ENCODE data around the gene SRA1. TPM values are rescaled to one million over a fixed set of nuclear protein-coding genes. Genes with fewer than 3 reads are reported as not detected.
A peak's percentile ranks its signal among the peaks of the same experiment; 100 is the strongest.

SRA1 gene
- total and polyA plus RNA-seq, 9 of the 15 experiments (the other 6 are each of a cell fraction or from before 2014, with no cell fraction given): 24.1 to 47.4 (median 41.3) TPM

DNA sequence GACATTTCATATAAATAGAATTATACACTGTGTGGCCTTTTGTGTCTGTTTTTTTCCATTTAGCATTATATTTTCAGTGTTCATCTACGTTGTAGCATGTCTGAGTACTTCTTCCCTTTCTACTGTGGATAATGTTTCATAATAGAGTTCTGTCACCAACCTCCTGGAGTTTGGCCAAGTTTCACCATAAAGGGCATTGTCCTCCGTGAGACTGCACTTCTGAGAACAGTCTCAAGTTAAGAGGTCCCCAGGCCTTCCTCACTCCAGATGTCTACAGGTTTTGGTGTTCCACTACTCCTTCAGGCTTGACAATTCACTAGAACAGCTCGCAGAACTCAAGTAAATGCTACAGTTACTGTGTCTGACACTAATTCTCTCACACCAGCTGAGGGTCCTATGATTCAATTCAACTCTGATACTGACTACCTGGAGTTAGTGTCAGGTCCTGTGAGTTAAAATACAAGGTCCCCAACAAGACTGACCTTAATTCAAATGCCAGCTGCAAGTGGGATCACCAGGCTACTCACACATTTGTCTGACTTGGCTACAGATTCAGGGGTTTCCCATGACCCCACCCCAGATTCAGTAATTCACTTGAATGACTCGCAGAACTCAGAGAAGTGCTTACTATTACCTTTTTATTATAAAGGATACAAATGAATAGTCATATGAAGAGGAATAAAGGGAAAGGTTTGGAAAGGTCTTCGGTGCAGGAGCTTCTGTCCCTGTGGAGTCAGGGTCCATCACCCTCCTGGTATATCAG is 38.4 kb upstream of the SRA1 start:
- CTCF ChIA-PET (ENCODE audit: low intra/inter-chr PET ratio): no interaction called here
- no TSS peak for BruUV-seq (replicated peaks)
- Histone ChIP-seq H2AFZ (ENCODE audit: low read depth, low read length) (peak overlapping the region; percentile 67), H4K20me1 (replicated peaks; ENCODE audit: control insufficient read depth, insufficient read depth, low read length) (no peaks in the 10 kb centered on the region), H3K4me1 (replicated peaks in 1 of 2; ENCODE audit: control insufficient read depth in 2 of 2, insufficient read depth in 2 of 2, low read length in 2 of 2) (peaks cover 2 to 4% of the 10 kb centered on the region in 2 experiments; a peak in 1 of 5 replicates), H3K36me3 (ENCODE audit: control insufficient read depth, insufficient read depth, low read length) (no peaks in the 10 kb centered on the region), H3K27me3 (ENCODE audit: control insufficient read depth in 2 of 2, insufficient read depth in 2 of 2, low read length in 2 of 2) (no peaks in the 10 kb centered on the region), H3K9me3 (replicated peaks; ENCODE audit: control insufficient read depth, insufficient read depth, low read depth, low read length) (no peaks in the 10 kb centered on the region), H3K9me1 (ENCODE audit: control insufficient read depth, insufficient read depth, low read length) (no peaks in the 10 kb centered on the region), H3K79me2 (ENCODE audit: control insufficient read depth, insufficient read depth, low read length) (no peaks in the 10 kb centered on the region), H3K4me2 (ENCODE audit: insufficient read depth, low read length) (no peak overlapping the region), H3K4me3 (no peak overlapping the region), H3K27ac (ENCODE audit: extremely low read depth, low read depth, low read length) (no peak overlapping the region), H3K9ac (ENCODE audit: insufficient read depth in 1 of 2, low read depth in 2 of 2, low read length in 2 of 2) (no peak overlapping the region)
- ATAC-seq (peak; percentile 28; the same call in 2 of the 3 replicates), DNase-seq (ENCODE audit: extremely low read depth in 1 of 4, low spot score in 3 of 4) (peak in 2 of 4 experiments; percentile 4 to 52), FAIRE-seq (peak; percentile 49)
- 25% methylated on average over 5 of the region's 5 CpGs for WGBS (ENCODE audit: insufficient coverage, low coverage, missing lambda C conversion rate)
- intact Hi-C loops (cut with micrococcal nuclease) (no loop called here), in situ Hi-C loops (cut with MboI) (no loop called here)
- POLR2A ChIA-PET: no interaction called here
- TF ChIP-seq SLC30A9 (CRISPR knock-in tag; IDR thresholded peaks at IDR 0.05) (no peak), OTX1 (CRISPR knock-in tag; IDR thresholded peaks at IDR 0.05) (no peak), NCOA4 (IDR thresholded peaks at IDR 0.05; ENCODE audit: partially characterized antibody) (no peak), RBM39 (optimal IDR thresholded peaks at IDR 0.05; ENCODE audit: low read depth, low read length) (no peak), HMG20B (CRISPR knock-in tag; IDR thresholded peaks at IDR 0.05) (no peak), NFIC (IDR thresholded peaks at IDR 0.05) (peak; percentile 81), CEBPG (CRISPR knock-in tag; IDR thresholded peaks at IDR 0.05) (no peak), CEBPG (tag; conservative IDR thresholded peaks at IDR 0.05 in 1 of 2, IDR thresholded peaks at IDR 0.05 in 1 of 2) (peak in 1 of 2 experiments; percentile 34; a peak in 1 of 4 replicates), SOX6 (IDR thresholded peaks at IDR 0.05) (peak; percentile 84), TBP (optimal IDR thresholded peaks at IDR 0.05; ENCODE audit: low read depth, low read length) (no peak), CEBPB (tag; IDR thresholded peaks at IDR 0.05) (peak; percentile 78), U2AF1 (optimal IDR thresholded peaks at IDR 0.05; ENCODE audit: low read depth, low read length) (no peak)
- TF ChIP-seq, protein P1, sequence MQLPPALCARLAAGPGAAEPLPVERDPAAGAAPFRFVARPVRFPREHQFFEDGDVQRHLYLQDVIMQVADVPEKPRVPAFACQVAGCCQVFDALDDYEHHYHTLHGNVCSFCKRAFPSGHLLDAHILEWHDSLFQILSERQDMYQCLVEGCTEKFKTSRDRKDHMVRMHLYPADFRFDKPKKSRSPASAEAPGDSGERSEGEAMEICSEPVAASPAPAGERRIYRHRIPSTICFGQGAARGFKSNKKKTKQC (CRISPR knock-in tag; IDR thresholded peaks at IDR 0.05): no peak
- TF ChIP-seq, protein P2, sequence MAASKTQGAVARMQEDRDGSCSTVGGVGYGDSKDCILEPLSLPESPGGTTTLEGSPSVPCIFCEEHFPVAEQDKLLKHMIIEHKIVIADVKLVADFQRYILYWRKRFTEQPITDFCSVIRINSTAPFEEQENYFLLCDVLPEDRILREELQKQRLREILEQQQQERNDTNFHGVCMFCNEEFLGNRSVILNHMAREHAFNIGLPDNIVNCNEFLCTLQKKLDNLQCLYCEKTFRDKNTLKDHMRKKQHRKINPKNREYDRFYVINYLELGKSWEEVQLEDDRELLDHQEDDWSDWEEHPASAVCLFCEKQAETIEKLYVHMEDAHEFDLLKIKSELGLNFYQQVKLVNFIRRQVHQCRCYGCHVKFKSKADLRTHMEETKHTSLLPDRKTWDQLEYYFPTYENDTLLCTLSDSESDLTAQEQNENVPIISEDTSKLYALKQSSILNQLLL (CRISPR knock-in tag; IDR thresholded peaks at IDR 0.05; ENCODE audit: borderline replicate concordance): no peak
- TF ChIP-seq, protein P3, sequence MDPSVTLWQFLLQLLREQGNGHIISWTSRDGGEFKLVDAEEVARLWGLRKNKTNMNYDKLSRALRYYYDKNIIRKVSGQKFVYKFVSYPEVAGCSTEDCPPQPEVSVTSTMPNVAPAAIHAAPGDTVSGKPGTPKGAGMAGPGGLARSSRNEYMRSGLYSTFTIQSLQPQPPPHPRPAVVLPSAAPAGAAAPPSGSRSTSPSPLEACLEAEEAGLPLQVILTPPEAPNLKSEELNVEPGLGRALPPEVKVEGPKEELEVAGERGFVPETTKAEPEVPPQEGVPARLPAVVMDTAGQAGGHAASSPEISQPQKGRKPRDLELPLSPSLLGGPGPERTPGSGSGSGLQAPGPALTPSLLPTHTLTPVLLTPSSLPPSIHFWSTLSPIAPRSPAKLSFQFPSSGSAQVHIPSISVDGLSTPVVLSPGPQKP (CRISPR knock-in tag; IDR thresholded peaks at IDR 0.05): no peak
- TF ChIP-seq, protein P4, sequence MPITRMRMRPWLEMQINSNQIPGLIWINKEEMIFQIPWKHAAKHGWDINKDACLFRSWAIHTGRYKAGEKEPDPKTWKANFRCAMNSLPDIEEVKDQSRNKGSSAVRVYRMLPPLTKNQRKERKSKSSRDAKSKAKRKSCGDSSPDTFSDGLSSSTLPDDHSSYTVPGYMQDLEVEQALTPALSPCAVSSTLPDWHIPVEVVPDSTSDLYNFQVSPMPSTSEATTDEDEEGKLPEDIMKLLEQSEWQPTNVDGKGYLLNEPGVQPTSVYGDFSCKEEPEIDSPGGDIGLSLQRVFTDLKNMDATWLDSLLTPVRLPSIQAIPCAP (CRISPR knock-in tag; IDR thresholded peaks at IDR 0.05; ENCODE audit: borderline replicate concordance): no peak
